Motor neuron (in vitro differentiated cells): ENCODE measurements around the gene NRIP2. TPM values are rescaled to one million over a fixed set of nuclear protein-coding genes. Genes with fewer than 3 reads are reported as not detected.
A peak's percentile ranks its signal among the peaks of the same experiment; 100 is the strongest.

Experiments
- ATAC-seq, 8 experiments: fragments of 200-7000 bp; cut with Tn5 transposase; replicated peaks in 6 of 8; 2 replicates each; pipeline ENCODE4 v1.8.0; 2021; ENCODE audit warnings: mild to moderate bottlenecking in 8 of 8, moderate library complexity in 8 of 8
- H3K27ac ChIP-seq, 2 donors: fragments of 250-450 bp; sonication (Bioruptor Pico); 2 replicates each; pipeline ENCODE4 v1.9.0; 2021; ENCODE audit warnings: antibody characterized with exemption in 2 of 2, mild to moderate bottlenecking in 2 of 2, moderate library complexity in 1 of 2
- H3K4me1 ChIP-seq, 2 donors: fragments of 250-450 bp; sonication (Bioruptor Pico); replicated peaks in 1 of 2; 2 replicates each; pipeline ENCODE4 v1.6.1; 2021; ENCODE audit warnings: antibody characterized with exemption in 2 of 2, mild to moderate bottlenecking in 2 of 2, moderate library complexity in 1 of 2
- H3K4me3 ChIP-seq, 5 donors: fragments of 250-450 bp; sonication (Bioruptor Pico); 2 replicates each; pipeline ENCODE4 v1.9.0; 2021; ENCODE audit warnings: antibody characterized with exemption in 5 of 5, mild to moderate bottlenecking in 5 of 5, moderate library complexity in 4 of 5
- WGBS, 10 experiments: fragments of 450-650 bp; shearing (Covaris generic); methylation state at CpG; one replicate each; pipeline ENCODE4 v1.0.0; 2022; 5-methylcytosine and 5-hydroxymethylcytosine counted together
- in situ Hi-C, 9 experiments: fragments of 400-800 bp; cut with MboI; loops; one replicate each; pipeline ENCODE4 v1.15.0; 2021; ENCODE audit warnings: low sequenced_read_pairs in 9 of 9, low pct_unique_long_range_greater_than_20kb in 2 of 9; ENCODE audit not compliant: unreplicated experiment in 9 of 9
- total RNA-seq, 8 experiments: library from RNA; unstranded; fragments of 300-600 nt; gene quantifications; 2 replicates each; pipeline versions ENCODE4 v1.2.3 to v1.2.4, GENCODE V29; 2022

The NRIP2 gene
- total RNA-seq, 8 experiments from 2014 or later, result 1.00 to 4.1 (median 1.7) TPM

DNA sequence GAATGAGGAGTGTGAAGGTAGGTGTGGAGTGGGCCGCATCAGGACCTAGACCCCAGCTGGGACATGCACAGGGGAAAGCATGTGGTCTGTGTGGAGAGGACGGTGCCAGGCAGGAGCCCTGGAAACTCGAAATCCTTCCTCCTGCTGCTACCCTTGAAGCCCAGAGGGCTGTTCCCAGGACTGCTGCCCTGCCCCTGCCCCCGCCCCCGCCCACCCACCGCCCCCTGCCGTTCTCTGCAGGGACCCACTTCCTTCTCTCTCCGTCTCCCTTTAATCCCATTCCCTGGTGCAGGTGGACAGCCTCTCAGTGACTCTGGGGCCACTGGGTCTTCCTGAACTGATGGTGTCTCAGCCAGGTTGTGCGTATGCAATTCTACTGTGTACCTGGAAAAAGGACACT, 14.4 kb downstream of the NRIP2 start:
- no peak overlapping the region for H3K4me3 ChIP-seq
- 100% methylated on average over 1 to 2 of the region's 9 CpGs; no CpG with 5 or more reads in 8 of the 10 experiments for WGBS, 10 experiments
- in situ Hi-C loops, result no loop called here
- ATAC-seq, result no peak
- peaks cover 8 to 9% of the 10 kb centered on the region in 2 donors for H3K4me1 ChIP-seq
- no peak overlapping the region for H3K27ac ChIP-seq

GRCh38 chr12:2819810-2820209, 15.0 kb downstream of the NRIP2 start:
- no peak for ATAC-seq
- WGBS, 10 experiments, result 81 to 100% (median 93%) methylated on average over 1 to 8 of the region's 15 CpGs; no CpG with 5 or more reads in 1 of the 10 experiments
- Histone ChIP-seq H3K4me1 (peaks cover 3 to 4% of the 10 kb centered on the region in 2 donors), H3K27ac (no peak overlapping the region), H3K4me3 (no peak overlapping the region)
- in situ Hi-C loops, result no loop called here

GRCh38 chr12:2813214-2814185, 21.3 kb downstream of the NRIP2 start:
- H3K4me1 ChIP-seq, result peaks cover 6 to 7% of the 10 kb centered on the region in 2 donors
- 0 to 40% (median 12%) methylated on average over 2 to 9 of the region's 10 CpGs for WGBS, 10 experiments
- H3K4me3 ChIP-seq, result peak overlapping the region; percentile 75 to 90 (median 80)
- H3K27ac ChIP-seq, result peak overlapping the region; percentile 98
- in situ Hi-C loops, result no loop called here
- ATAC-seq, result peak; percentile 12 to 30 (median 18)

DNA sequence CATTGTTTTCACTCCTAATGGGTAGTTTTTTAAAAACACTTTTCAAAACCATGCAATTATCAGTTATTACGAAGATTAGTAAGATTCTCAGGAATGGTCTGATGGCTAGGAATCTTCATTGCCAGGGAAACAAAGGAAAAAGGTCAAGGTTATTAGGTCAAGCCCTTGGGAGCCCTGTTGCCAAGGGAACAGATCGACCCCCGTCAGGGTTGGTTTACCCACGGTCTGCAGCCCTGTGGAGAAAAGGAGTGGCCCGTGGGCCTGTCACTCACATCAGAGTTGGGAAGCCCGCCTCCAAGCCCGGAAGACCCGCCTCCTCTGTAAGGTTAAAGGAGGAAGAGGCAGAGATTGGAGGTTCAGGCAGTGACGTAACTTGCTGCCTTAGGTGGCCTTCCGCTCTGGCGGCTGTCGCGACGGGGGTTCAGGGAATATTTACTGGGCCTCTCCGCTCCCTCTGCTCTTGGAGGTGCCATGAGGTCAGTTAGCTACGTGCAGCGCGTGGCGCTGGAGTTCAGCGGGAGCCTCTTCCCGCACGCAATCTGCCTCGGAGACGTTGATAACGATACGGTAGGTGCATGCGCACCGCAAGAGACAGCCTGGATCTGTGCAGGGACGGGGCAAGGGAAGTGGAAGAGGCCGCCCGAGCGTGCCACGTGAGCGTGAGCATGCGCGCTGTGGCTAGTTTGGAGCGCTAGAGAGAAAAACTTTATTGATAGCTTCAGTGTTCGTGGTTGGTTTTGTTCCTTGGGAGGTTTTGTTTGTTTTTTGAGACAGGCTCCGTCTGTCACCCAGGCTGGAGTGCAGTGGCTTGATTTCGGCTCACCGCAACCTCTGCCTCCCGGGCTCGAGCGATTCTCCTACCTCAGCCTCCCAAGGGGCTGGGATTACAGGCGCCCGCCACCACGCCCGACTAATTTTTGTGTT, 22.3 kb downstream of the NRIP2 start, which contains the start of gene ITFG2:
Gene ITFG2 (plus strand): TSS at position 379 of the 924 bp plus-strand sequence. CDS start 93 bp downstream, at position 472.
- in situ Hi-C loops, result no loop called here
- Histone ChIP-seq H3K4me1 (peaks cover 6 to 7% of the 10 kb centered on the region in 2 donors), H3K4me3 (peak within 1 kb of the TSS; percentile 75 to 90 (median 80)), H3K27ac (peak within 1 kb of the TSS; percentile 98)
- WGBS, 10 experiments, result 0 to 50% (median 1%) methylated on average over 1 to 19 of the region's 48 CpGs; no CpG with 5 or more reads in 1 of the 10 experiments
- peak; percentile 93 to 98 (median 97) for ATAC-seq

DNA sequence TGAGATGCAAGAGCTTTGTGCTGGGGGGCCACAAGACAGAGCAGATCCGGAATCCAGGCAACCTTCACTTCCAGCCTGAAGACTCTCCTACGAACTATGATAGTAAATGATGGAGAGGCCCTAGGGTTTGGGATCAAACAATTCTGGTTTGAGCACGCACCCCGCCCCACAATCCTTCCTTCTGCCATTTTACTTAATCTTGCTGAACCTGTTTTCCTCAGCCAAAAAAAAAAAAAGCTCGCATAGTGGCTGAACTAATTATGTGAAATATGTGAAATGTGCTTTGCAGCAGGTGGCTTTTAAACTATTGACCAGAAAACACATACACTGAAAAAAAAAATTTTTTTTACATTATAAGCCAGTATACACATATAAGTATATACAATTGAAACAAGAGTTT, 23.0 kb downstream of the NRIP2 start:
- 70 to 92% (median 81%) methylated on average over 2 to 5 of the region's 5 CpGs; no CpG with 5 or more reads in 2 of the 10 experiments for WGBS, 10 experiments
- H3K4me3 ChIP-seq, result peak overlapping the region in 4 of 5 donors; percentile 24 to 90 (median 76)
- in situ Hi-C loops, result no loop called here
- no peak overlapping the region for H3K27ac ChIP-seq
- peaks cover 6 to 7% of the 10 kb centered on the region in 2 donors for H3K4me1 ChIP-seq
- ATAC-seq, result no peak

DNA sequence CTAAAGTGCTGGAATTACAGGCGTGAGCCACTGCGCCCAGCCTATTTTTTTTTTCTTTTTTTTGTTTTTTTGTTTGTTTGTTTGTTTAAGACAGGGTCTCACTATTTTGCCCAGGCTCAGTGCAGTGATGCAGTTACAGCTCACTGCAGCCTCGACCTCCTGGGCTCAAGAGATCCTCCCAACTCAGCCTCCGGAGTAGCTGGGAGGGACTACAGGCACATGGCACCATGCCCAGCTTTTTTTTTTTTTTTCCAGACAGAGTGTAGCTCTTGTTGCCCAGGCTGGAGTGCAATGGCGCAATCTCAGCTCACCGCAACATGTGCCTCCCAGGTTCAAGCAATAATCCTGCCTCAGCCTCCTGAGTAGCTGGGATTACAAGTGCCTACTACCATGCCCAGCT, 28.1 kb downstream of the NRIP2 start:
- Histone ChIP-seq H3K4me3 (no peak overlapping the region), H3K4me1 (peaks cover 1 to 2% of the 10 kb centered on the region in 2 donors), H3K27ac (no peak overlapping the region)
- no peak for ATAC-seq
- WGBS, 10 experiments, result 80 to 100% (median 95%) methylated on average over 1 to 4 of the region's 6 CpGs; no CpG with 5 or more reads in 2 of the 10 experiments
- in situ Hi-C loops, result no loop called here

GRCh38 chr12:2805143-2805520, 29.7 kb downstream of the NRIP2 start:
- no peaks in the 10 kb centered on the region for H3K4me1 ChIP-seq
- no peak for ATAC-seq
- H3K4me3 ChIP-seq, result no peak overlapping the region
- WGBS, 10 experiments, result 39 to 100% (median 84%) methylated on average over 1 to 2 of the region's 2 CpGs; no CpG with 5 or more reads in 4 of the 10 experiments
- in situ Hi-C loops, result no loop called here
- H3K27ac ChIP-seq, result no peak overlapping the region

GRCh38 chr12:2804393-2805142, 30.3 kb downstream of the NRIP2 start:
- Histone ChIP-seq H3K4me1 (no peaks in the 10 kb centered on the region), H3K27ac (peak overlapping the region in 1 of 2 donors; percentile 59), H3K4me3 (no peak overlapping the region)
- 47 to 100% (median 72%) methylated on average over 1 to 5 of the region's 5 CpGs; no CpG with 5 or more reads in 3 of the 10 experiments for WGBS, 10 experiments
- in situ Hi-C loops, result no loop called here
- peak in 5 of 8 experiments; percentile 70 to 94 (median 85) for ATAC-seq

GRCh38 chr12:2803635-2804392, 31.0 kb downstream of the NRIP2 start:
- ATAC-seq, result peak in 2 of 8 experiments; percentile 3 to 9
- 53 to 100% (median 95%) methylated on average over 2 to 5 of the region's 7 CpGs; no CpG with 5 or more reads in 3 of the 10 experiments for WGBS, 10 experiments
- Histone ChIP-seq H3K4me1 (no peaks in the 10 kb centered on the region), H3K4me3 (no peak overlapping the region), H3K27ac (peak overlapping the region in 1 of 2 donors; percentile 59)
- in situ Hi-C loops, result no loop called here

- H3K27ac ChIP-seq, result no peak overlapping the region
- ATAC-seq, result no peak
- in situ Hi-C loops, result no loop called here
- 69 to 100% (median 97%) methylated on average over 1 to 7 of the region's 16 CpGs; no CpG with 5 or more reads in 1 of the 10 experiments for WGBS, 10 experiments
- no peak overlapping the region for H3K4me3 ChIP-seq
- peaks cover 8 to 10% of the 10 kb centered on the region in 2 donors for H3K4me1 ChIP-seq
Measured at GRCh38 chr12:2801044-2801783, 33.6 kb downstream of the NRIP2 start.

DNA sequence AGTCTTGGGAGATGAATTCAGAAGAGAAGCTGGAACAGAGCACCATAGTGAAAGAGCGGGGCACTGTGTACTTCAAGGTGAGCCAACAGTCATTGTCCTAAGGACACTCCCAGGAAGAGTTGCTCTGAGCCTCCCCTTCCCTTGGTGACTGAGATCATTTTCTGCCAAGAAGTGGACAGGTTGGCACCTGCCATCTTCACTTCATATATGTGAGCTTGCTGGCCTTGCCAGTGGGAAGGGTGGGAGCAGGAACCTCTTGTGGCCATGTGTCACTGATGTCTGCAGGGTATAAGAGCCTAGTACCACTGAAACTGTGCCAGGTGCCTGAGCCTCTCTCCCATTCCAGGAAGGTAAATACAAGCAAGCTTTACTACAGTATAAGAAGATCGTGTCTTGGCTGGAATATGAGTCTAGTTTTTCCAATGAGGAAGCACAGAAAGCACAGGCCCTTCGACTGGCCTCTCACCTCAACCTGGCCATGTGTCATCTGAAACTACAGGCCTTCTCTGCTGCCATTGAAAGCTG, 34.7 kb downstream of the NRIP2 start:
- in situ Hi-C loops, result no loop called here
- no peak overlapping the region for H3K4me3 ChIP-seq
- whole genome bisulfite sequencing, 10 experiments, result 83 to 100% (median 100%) methylated on average over 1 to 2 of the region's 3 CpGs; no CpG with 5 or more reads in 4 of the 10 experiments
- no peak overlapping the region for H3K27ac ChIP-seq
- no peak for ATAC-seq
- H3K4me1 ChIP-seq, result peaks cover 8 to 10% of the 10 kb centered on the region in 2 donors
